RPMI7951 (cell line): ENCODE results near the gene GREB1L. TPM values are rescaled to one million over a fixed set of nuclear protein-coding genes. Genes with fewer than 3 reads are reported as not detected.

Experiments
- DNase-seq: peaks from one replicate; pipeline ENCODE4 v3.0.0-alpha.2; 2012; ENCODE audit warnings: low read depth
- total RNA-seq: library from RNA; depleted of rRNA; stranded (reverse); fragments of >200 nt; shearing (Covaris generic); gene quantifications from 2 replicates; pipeline ENCODE4 v1.2.3, GENCODE V29; 2014

The GREB1L gene
- total RNA-seq, 1 experiment from 2014 or later = 0.24 TPM

DNA sequence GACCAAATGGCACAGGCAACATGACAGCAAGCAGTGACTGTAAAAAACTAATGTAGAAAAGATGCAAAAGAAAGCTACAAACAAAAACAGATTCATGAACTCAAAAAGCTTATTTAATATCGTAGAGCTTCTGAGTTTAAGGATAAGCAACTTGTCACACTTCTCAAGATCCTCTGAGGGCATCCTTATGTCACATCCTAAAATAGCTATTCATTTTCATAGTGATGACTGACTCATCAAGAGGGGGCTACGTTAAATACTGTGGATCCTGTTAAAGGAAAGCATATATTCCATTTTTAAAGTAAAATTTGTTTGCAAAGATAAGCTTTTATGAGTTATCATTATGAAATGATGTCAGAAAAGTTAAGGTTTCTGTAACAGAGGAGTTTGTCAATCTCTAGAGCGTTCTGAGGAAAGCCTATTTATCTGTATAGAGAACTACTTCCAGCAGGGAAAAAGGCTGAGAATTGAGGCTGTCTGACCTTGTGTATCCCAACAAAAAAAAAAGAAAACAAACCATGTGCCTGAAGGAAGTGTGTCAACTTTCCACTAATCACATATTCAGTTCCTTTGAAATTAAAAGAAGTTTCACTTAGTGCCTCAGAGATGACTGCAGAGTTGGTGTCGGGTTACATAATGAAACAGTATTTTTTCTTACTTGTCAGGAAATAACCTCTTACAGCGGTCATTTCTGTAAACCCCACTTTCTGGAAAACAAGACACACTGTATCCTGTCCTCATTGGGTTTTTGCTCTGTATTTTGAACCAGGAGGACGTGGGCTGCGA, 243.0 kb downstream of the GREB1L start:
- peak; percentile 13 for DNase-seq

- DNase-seq = no peak
These were observed 244.9 kb downstream of the GREB1L start for GRCh38 chr18:21486905-21487437.

DNA sequence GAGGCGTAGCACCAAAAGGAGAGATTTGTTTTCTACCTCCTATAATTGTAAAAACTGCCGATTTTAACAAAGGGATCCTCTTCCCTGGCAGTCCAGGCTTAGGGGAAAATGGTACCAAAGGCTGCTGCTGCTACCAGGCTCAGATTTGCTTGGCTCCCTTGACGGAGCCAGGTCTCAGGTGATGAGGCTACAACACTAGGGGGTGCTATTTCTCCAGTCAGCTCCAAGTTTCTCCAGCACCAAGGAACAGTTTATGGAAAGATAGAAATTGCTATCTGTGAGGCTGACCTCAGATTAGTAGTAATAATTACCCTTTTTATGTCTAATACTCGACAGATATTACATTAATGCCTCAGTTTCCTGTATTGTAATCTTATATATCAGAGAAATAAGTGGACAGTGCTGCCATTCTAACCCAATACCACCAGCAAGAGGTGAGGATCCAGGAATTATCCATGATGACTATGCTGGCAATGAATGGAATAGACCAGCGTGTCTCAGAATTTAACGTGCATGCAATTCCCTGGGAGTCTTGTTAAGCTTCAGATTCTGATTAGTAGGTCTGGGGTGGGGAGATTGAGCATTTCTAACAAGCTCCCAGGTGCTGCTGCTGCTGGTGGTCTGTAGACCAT, 247.2 kb downstream of the GREB1L start:
- DNase-seq = peak; percentile 45

DNA sequence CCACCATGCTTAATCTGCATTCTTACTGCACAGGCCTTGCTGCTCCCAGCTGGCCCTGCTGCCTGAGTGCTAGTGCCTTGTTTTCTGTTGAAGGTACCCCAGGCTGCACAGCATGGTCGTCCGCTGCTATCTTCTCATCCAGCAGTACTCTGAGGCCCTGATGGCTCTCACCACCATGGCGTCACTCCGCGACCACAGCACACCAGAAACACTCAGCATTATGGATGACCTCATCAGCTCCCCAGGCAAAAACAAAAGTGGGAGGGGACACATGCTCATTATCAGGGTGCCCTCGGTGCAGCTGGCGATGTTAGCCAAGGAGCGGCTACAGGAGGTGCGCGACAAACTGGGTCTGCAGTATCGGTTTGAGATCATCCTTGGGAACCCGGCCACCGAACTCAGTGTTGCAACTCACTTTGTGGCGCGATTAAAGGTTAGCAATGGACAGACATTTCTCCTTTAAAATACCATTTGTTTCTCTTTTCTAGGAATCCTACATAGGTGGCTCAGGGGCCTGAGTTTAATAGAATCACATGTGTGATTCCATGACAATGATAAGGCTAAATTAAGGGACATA, 248.0 kb downstream of the GREB1L start:
- peak; percentile 17 for DNase-seq

DNA sequence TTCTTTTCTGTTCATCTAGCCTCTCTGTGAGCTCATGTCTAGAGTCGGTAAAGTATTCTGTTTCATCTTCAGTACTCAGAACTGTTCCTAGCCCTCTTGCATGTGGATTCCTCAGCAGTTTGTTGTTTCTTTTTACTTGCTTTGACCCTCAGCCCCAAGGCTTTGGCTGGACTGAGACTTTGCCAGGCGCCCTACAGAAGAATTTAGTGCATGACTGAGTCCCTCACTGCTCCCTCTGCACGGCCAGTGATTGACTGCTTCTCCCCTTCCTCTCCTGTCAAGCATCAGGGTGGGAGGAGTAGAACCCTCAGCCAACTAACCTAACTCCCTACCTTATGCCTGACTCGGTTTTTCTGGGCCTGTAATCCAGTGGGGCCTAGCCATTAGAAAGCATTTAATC, 248.7 kb downstream of the GREB1L start:
- no peak for DNase-seq

DNA sequence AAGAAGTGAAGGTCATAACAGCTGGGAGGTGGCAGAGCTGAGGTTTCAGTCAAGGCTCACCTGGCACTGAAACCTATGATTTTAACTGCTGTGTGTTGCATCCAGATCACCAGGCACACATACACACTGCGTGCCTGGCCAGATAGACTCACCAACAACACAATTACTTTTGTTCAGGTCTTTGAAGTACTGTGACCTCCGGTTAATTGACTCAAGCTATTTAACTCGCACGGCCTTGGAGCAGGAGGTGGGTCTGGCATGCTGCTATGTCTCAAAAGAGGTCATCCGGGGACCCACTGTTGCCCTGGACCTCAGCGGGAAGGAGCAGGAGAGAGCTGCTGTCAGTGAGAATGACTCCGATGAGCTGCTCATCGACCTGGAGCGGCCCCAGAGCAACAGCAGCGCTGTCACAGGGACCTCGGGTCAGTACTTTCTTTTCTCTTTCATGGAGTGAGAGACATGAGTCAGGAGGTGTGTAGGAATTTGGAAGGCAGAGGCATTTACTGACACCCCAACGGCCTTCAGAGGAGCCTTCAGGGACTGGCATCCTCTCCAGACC, 254.3 kb downstream of the GREB1L start:
- DNase-seq = no peak

DNA sequence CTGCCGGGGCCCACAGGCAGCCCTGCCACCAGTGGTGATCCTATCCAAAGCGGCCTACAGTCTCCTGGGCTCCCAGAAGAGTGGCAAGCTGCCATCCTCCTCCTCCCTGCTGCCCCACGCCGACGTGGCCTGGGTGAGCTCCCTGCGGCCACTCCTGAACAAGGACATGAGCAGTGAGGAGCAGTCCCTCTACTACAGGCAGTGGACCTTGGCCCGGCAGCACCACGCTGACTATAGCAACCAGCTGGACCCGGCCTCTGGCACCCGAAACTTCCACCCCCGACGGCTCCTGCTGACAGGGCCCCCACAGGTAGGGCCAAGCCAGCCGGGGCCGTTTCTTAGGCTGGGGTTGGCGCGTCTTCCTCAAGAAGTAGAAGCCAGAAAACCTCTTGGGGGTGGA, 258.0 kb downstream of the GREB1L start:
- DNase-seq = no peak

- DNase-seq = no peak
These were observed 260.6 kb downstream of the GREB1L start for GRCh38 chr18:21502661-21503060.

GRCh38 chr18:21507913-21508701, 266.1 kb downstream of the GREB1L start:
- DNase-seq = no peak

DNA sequence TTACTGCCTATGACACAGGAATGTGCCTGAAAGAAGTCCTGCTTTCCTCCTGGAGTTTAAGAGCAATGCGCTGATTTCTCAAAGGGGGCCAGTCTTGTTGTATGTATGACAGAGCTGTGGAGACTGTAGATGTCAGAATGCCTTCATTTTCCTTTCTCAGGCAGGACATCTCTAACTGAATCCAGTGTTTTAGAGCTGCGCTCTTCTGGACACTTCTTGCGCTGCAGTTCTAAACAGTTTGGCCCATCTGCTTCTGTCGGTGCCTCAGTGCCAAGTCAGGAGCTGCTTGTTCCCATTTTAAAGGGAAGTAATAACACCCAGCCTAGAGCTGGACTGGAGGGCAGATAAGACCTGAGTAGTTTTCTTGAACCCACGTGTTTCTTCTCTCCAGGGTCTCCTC, 267.0 kb downstream of the GREB1L start:
- no peak for DNase-seq

DNA sequence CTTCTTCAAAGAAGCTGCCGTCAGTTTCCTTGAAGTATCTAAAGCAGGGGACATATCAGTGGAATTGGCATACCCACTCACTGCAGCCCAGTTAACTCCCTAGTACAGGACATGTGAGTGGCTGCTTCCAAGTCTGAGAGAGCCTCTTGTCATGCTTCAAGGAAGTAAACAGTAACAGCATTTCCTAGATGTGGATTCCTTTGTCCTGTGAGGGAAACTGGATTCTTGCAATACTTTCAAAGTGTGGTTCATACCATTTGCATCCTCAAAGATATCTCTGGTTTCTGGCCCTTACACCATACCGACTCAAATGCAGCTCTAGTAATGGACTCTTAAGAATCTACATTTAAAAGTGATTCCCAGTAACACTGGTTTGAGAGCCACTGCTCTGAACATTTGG, 271.3 kb downstream of the GREB1L start:
- DNase-seq = no peak

DNA sequence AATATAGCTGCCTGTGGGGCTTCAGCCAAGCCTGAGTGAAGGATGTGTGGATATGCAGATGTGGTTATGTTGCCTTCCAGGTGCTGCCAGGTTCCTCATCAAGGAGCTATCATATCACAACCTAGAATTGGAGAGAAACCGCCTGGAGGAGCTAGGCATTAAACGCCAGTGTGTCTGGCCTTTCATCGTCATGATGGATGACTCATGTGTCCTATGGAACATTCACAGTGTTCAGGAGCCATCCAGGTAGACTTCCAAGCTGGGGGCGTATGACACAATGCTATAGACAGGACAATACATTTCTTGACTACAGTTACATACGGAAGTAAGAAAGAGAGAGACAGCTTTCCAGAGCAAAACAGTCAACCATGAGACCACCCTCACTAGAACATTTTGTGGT, 271.7 kb downstream of the GREB1L start:
- DNase-seq = no peak

GRCh38 chr18:21522530-21522929, 280.5 kb downstream of the GREB1L start:
- DNase-seq = no peak

- DNase-seq = no peak
These were observed 283.9 kb downstream of the GREB1L start for GRCh38 chr18:21525916-21526315.

DNA sequence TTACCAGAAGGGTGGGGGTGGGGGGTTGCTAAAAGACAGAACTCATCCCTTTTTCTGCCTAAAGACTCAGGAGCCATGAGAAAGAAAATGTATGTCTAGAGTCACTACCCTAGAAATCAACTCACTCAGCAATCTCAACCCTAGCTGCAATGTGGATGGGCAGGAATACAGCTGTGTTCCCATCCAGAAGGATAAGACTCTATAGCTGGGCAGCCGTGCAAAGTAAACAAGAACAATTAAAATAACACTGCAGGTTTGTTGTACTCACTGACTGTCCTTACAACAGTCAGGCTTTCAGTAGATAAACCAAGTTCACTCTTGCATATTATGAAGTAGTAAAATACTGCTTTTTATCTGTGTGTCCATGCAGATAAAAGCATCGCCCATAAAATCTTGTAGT, 284.4 kb downstream of the GREB1L start:
- DNase-seq = no peak

DNA sequence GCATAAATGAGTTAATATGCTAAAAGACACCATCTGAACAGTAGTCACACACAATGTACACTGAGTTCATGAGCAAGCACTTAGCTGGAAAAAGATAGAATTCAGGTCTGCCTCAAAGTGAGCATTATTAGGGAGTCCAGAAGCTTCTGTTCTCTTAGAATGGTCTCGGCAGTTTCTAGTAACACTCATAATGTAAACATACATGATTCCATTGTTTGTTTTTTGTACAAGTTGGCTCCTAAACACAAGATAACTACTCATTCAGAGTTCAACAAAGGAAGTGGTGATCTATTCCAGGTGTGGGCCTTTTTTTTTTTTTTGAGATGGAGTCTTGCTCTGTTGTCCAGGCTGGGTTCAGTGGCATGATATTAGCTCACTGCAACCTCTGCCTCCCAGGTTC, 292.3 kb downstream of the GREB1L start:
- no peak for DNase-seq

- no peak for DNase-seq
These were observed 296.2 kb downstream of the GREB1L start for GRCh38 chr18:21538230-21538629.

- no peak for DNase-seq
These were observed 304.4 kb downstream of the GREB1L start for GRCh38 chr18:21546423-21546822.

GRCh38 chr18:21548647-21549046, 306.6 kb downstream of the GREB1L start:
- DNase-seq = no peak

GRCh38 chr18:21550510-21550970, 308.5 kb downstream of the GREB1L start:
- no peak for DNase-seq

DNA sequence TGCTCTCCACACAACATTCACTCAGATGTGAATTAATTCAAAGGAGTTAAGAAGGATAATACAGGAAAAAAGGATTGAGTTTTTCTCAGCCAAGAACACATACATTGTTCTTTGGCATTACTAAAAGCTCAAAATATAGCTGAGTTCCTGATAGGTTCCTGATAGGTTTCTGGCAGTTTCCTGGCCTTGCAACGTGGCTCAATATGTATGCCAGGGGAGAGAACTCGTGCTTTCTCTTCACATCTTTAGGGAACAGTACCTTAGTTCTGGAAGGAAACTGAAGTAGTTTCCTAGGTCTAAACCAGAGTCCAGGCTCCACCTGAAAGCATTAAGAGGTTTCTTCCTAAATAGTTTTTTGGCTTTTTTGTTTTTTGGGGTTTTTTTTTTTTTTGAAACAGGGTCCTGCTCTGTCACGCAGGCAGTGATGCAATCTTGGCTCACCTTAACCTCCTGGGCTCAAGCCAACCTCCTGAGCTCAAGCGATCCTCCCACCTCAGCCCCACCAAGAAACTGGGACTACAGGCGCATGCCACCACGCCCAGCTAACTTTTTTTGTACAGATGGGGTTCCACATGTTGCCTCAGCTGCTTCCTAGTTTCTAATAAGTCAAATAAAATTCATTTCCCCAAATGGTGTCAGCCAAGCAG, 315.7 kb downstream of the GREB1L start:
- no peak for DNase-seq
